ENCODE measurements around the gene SS18.

- TF ChIP-seq, protein P1, sequence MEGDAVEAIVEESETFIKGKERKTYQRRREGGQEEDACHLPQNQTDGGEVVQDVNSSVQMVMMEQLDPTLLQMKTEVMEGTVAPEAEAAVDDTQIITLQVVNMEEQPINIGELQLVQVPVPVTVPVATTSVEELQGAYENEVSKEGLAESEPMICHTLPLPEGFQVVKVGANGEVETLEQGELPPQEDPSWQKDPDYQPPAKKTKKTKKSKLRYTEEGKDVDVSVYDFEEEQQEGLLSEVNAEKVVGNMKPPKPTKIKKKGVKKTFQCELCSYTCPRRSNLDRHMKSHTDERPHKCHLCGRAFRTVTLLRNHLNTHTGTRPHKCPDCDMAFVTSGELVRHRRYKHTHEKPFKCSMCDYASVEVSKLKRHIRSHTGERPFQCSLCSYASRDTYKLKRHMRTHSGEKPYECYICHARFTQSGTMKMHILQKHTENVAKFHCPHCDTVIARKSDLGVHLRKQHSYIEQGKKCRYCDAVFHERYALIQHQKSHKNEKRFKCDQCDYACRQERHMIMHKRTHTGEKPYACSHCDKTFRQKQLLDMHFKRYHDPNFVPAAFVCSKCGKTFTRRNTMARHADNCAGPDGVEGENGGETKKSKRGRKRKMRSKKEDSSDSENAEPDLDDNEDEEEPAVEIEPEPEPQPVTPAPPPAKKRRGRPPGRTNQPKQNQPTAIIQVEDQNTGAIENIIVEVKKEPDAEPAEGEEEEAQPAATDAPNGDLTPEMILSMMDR (IDR thresholded peaks at IDR 0.05; ENCODE audit: low read depth, low read length): no peak
- no peak for TF ChIP-seq EZH2phosphoT487 (IDR thresholded peaks at IDR 0.05; ENCODE audit: low read depth)
These were observed 18.7 kb downstream of the SS18 start for GRCh38 chr18:26071725-26072124.

Measured in OCI-LY3 (cell line).